ENCODE results near the gene SEZ6L2. TPM values are rescaled to one million over a fixed set of nuclear protein-coding genes. Genes with fewer than 3 reads are reported as not detected.

The SEZ6L2 gene
- total and polyA plus RNA-seq, 2 of the 8 experiments (the other 6 are each of a cell fraction or from before 2014, with no cell fraction given): 43.5 to 47.7 TPM

- H3K36me3 ChIP-seq (ENCODE audit: control insufficient read depth in 2 of 4, insufficient read depth in 4 of 4, low read length in 3 of 4): no peaks in the 10 kb centered on the region
- no peaks in the 10 kb centered on the region for H3K9me3 ChIP-seq (ENCODE audit: insufficient read depth in 2 of 2, low read depth in 1 of 2, low read length in 1 of 2)
- no peak overlapping the region for H3K9ac ChIP-seq (replicated peaks in 1 of 4; ENCODE audit: extremely low read depth in 1 of 4, low read depth in 3 of 4, low read length in 3 of 4)
- DNase-seq (ENCODE audit: low read depth in 1 of 2, low spot score in 2 of 2): no peak
- H3K79me2 ChIP-seq (ENCODE audit: control insufficient read depth in 1 of 2, insufficient read depth in 2 of 2, low read length in 2 of 2): no peaks in the 10 kb centered on the region
- H3K23me2 ChIP-seq (ENCODE audit: low read depth, low read length): no peaks in the 10 kb centered on the region
- H4K8ac ChIP-seq (ENCODE audit: extremely low read depth, insufficient read depth, low read length): no peak overlapping the region
- no peak overlapping the region for H3K27ac ChIP-seq (ENCODE audit: low read depth, low read length)
- no peaks in the 10 kb centered on the region for H3K27me3 ChIP-seq (replicated peaks in 1 of 4; ENCODE audit: control insufficient read depth in 3 of 4, extremely low read depth in 1 of 4, insufficient read depth in 3 of 4, low read length in 3 of 4)
- H3K18ac ChIP-seq (ENCODE audit: extremely low read depth, low read length): no peak overlapping the region
- ChIA-PET CTCF (ENCODE audit: partially characterized antibody) (interaction anchor here (0.6 to 3.4 kb wide), 15 partner anchors 8 to 116 kb away, joined by 3 to 16 read pairs (median 4); partner anchors contain the start of genes MVP and PAGR1), POLR2A (ENCODE audit: partially characterized antibody) (interaction anchor here (0.8 to 12.7 kb wide), 5 partner anchors 10 to 163 kb away, joined by 3 to 167 read pairs (median 3); partner anchors contain the start of genes ASPHD1, MVP, PAGR1 and QPRT)
- H4K5ac ChIP-seq (ENCODE audit: insufficient read length, low read depth, low read length): no peak overlapping the region
- H2BK120ac ChIP-seq (replicated peaks; ENCODE audit: low read depth, low read length): no peak overlapping the region
- no peak overlapping the region for H3K4me3 ChIP-seq (ENCODE audit: extremely low read depth in 1 of 4, insufficient read depth in 2 of 4, low read depth in 3 of 4, low read length in 4 of 4)
- H2AK5ac ChIP-seq (ENCODE audit: low read depth, low read length): 0 out of 2 replicates have a peak overlapping the region, but pooled peaks have one; percentile 26
- peak in 1 of 3 experiments; percentile 19; a peak in 1 of 4 replicates for TF ChIP-seq CTCF (IDR thresholded peaks at IDR 0.05; ENCODE audit: control extremely low read depth in 1 of 3, insufficient read depth in 1 of 3, low read depth in 1 of 3, low read length in 3 of 3)
- TF ChIP-seq CEBPB (IDR thresholded peaks at IDR 0.05; ENCODE audit: low read depth, low read length): no peak
- no peak for TF ChIP-seq RXRA (IDR thresholded peaks at IDR 0.05; ENCODE audit: insufficient read depth, low read depth, low read length)
- no peak for TF ChIP-seq CHD1 (IDR thresholded peaks at IDR 0.05; ENCODE audit: low read depth, low read length)
- TF ChIP-seq SRF (IDR thresholded peaks at IDR 0.05; ENCODE audit: low read depth, low read length): no peak
- no peak for TF ChIP-seq YY1 (IDR thresholded peaks at IDR 0.05; ENCODE audit: low read depth, low read length)
- H3K4me1 ChIP-seq (replicated peaks in 1 of 4; ENCODE audit: control insufficient read depth in 3 of 4, insufficient read depth in 4 of 4, low read length in 3 of 4): no peaks in the 10 kb centered on the region; a peak in 1 of 7 replicates
- WGBS, 2 experiments (ENCODE audit: extremely low coverage in 1 of 2, insufficient coverage in 1 of 2, insufficient read length in 1 of 2, insufficient replicate concordance in 2 of 2, low coverage in 1 of 2, low lambda C conversion rate in 2 of 2, missing lambda C conversion rate in 1 of 2): 91% methylated on average over 9 of the region's 9 CpGs; no CpG with 5 or more reads in 1 of the 2 experiments
- H4K91ac ChIP-seq (replicated peaks; ENCODE audit: insufficient read length, low read length): no peak overlapping the region
- no peak overlapping the region for H2BK12ac ChIP-seq (ENCODE audit: low read depth, low read length)
- no peak overlapping the region for H3K14ac ChIP-seq (ENCODE audit: insufficient read length)
- no peak overlapping the region for H3K4me2 ChIP-seq (ENCODE audit: insufficient read depth in 1 of 2, low read depth in 2 of 2, low read length in 2 of 2)
- no peak for FAIRE-seq
- H4K20me1 ChIP-seq (replicated peaks in 1 of 2; ENCODE audit: control insufficient read depth in 1 of 2, insufficient read depth in 2 of 2, low read length in 2 of 2): no peaks in the 10 kb centered on the region
- H3K56ac ChIP-seq (replicated peaks; ENCODE audit: insufficient read length, low read depth, low read length): no peak overlapping the region
- H2BK20ac ChIP-seq (ENCODE audit: low read length): no peak overlapping the region
- H2BK5ac ChIP-seq (ENCODE audit: low read depth, low read length): no peak overlapping the region
- no peak overlapping the region for H3K4ac ChIP-seq (replicated peaks; ENCODE audit: insufficient read length, low read depth, low read length)
- H3K23ac ChIP-seq (ENCODE audit: insufficient read length): no peak overlapping the region
- no peak overlapping the region for H2BK15ac ChIP-seq (ENCODE audit: low read length)
- H2AFZ ChIP-seq (ENCODE audit: low read length): no peak overlapping the region
- H3K79me1 ChIP-seq (ENCODE audit: low read depth, low read length): no peaks in the 10 kb centered on the region
Observed at GRCh38 chr16:29842732-29843346, 56.5 kb downstream of the SEZ6L2 start.
